GM12892 (cell line): ENCODE measurements around the gene CCDC148.

Source experiments
- POLR2A ChIP-seq: IDR thresholded peaks from 2 replicates; pipeline ENCODE4 v1.6.1; 2011; ENCODE audit warnings: low read depth, low read length, control low read depth
- POLR2AphosphoS5 ChIP-seq: IDR thresholded peaks from 2 replicates; pipeline ENCODE4 v1.6.1; 2011; ENCODE audit warnings: low read depth, low read length, control low read depth
- TAF1 ChIP-seq: IDR thresholded peaks from 2 replicates; pipeline ENCODE4 v1.6.1; 2011; ENCODE audit warnings: low read depth, mild to moderate bottlenecking, control low read depth, low read length, borderline replicate concordance

DNA sequence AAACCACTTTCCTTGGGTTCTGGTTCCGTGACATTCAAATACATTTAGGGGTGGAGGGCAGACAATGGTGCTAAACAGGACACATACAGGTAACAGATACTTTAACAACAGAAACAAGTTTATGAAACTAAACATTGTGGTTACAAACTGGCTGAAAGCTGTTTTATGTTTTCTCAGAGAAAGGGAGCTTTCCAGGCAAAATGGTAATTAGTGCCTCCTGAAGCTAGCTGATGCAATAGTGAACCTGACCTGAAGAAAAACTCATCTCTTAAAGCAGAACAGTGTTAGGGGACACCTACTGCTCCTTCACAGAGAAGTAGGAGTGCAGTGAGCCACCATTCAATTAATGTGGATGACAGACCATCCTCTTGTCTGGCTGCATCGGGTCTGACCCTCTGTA lies 138.9 kb downstream of the CCDC148 start:
- TF ChIP-seq TAF1 (no peak), POLR2A (no peak), POLR2AphosphoS5 (no peak)
